A172 (cell line): Measurements from ENCODE around the gene FAM229B. TPM values are rescaled to one million over a fixed set of nuclear protein-coding genes. Genes with fewer than 3 reads are reported as not detected.
"Not testable (repeated sequence)": the region's sequence is repeated elsewhere in the genome, so short reads cannot be mapped to it uniquely, and the experiment has no call there.

Experiments
- DNase-seq: peaks from one replicate; pipeline ENCODE4 v3.0.0-alpha.2; 2015; ENCODE audit warnings: low spot score
- total RNA-seq: library from RNA; depleted of rRNA; stranded (reverse); fragments of >200 nt; shearing (Covaris generic); gene quantifications from 2 replicates; pipeline ENCODE4 v1.2.3, GENCODE V29; 2014

FAM229B gene
- total RNA-seq, 1 experiment from 2014 or later: 6.3 TPM

DNA sequence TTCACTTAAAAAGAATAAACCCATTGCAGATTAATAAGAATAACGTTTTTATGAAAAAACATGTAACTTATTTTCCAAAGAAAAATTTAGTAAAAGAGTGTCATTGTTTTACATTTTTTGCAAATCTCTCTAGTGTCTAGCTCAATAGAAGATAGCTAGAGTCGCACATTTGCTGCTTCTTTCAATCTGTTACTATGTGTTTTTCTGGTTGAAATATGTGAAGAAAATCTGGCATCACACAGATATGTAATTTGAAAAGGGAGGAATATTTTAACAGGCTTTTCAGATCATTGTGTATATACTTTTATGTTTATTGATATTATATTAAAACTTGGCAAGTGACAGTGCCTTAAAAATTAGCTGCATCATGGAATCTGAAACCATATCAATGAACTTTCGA, 24.4 kb upstream of the FAM229B start:
- no peak for DNase-seq

DNA sequence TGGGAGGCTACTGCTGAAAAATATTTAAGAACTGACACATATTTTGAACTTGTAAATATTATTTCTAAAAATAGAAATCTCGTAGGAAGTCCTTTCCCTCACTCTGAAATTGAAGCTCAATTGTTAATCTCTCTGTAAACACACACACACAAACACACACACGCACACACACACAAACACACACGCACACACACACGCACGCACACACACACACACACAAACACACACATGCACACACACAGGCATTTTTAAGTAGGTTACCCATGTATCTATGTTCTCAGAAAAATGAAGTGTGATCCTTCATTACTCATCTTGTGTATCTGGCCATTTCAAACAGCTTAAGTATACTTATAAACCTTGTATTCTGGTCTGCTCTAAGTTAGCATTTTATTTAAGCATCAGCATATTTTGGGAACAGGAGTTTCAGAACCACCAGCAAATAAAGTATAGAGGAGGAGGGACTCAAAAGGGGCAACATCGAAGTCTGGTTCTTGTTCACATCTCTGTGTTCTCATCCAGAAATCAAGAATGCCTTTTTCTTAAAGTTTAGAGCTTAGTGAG, 21.9 kb upstream of the FAM229B start:
- DNase-seq: no peak

DNA sequence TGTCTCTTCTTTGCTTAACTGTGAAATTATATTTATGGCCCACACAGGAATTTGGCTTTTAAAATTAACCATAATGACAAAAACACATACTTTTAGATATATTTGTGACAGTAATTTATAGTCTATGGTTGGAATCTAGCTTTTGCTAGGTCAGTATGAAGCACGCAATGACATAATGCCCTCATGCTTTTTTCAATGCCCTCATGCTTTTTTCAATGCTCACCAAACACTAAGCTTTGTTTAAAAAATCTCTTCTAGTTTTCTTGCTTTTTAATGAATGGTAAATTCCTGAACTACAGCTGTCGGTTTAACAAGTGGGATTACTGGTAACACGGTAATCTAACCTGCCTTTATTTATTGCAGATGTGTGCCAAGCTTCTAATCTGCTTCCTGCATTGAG, 20.8 kb upstream of the FAM229B start:
- no peak for DNase-seq

DNA sequence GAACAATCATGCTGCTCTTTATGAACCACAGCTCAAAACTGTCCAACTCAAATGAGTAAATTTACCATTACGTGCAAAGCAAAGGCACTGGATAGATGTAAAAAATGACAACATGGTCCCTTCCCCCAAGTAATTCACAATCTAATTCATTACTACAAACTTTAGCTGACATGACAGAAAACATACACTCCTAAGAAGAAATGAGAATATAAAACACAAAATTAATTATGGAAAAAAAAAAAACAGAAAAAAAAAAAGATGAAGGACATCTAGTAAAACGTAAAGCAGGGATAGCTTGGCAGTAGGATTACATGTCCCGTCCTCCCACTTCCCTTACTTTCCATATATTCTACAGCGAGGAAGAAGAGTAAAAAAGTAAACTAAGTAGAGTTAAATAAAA, 5.8 kb upstream of the FAM229B start:
- no peak for DNase-seq

DNA sequence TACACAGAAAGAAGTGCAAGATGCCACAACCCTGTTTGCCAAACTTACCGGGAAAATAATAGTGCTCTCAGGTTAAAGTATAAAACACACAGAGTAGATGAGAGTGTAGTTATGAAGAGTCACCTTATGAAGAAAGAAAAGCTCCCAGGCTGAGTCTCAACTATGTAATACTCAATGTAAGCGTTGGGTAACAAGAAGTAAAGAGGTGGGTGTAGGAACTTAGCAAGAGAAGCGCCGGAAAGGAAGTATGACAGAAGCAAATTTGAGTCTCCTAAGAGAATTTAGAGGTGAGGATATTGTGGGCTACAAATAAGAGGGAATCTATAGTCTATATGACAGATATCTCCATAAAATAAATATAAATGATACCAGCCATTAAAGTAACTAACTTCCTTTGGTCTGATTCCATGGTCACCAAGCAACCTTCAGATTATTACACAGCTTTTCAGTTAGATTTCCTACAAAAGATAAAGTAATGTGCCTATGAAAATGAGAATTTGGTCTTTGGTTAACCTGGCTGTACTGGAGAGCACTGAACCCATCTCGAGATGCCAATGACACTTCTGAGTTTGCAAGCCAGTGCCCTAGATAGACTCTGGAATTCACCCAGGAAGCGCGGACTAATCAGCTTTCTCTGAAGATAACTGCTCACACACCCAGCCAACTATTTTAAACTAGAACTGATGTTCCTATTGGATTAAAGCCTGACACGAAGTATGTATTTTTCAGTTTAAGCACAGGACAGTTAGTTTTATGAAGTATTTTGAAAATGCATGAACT, 1.9 kb upstream of the FAM229B start:
- DNase-seq: no peak

DNA sequence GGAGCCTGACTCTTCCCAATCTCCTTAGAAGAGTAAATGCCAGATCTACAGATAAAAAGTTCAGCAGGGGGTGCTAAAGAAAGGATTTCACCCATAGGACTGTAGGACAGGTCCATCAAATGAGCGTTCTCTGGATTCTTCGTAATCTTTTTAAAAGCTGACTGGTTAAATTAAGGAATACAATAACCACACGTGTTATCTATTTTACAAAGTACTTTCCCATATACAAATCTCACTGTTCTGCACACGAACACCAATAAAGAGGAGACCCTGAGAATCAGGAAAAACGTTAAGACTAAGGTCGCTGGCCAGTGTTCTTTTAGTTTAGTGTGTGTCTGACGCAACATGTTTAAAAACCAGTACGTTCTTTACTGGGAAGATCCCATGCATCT, 651 bp upstream of the FAM229B start:
- peak; percentile 41 for DNase-seq

DNA sequence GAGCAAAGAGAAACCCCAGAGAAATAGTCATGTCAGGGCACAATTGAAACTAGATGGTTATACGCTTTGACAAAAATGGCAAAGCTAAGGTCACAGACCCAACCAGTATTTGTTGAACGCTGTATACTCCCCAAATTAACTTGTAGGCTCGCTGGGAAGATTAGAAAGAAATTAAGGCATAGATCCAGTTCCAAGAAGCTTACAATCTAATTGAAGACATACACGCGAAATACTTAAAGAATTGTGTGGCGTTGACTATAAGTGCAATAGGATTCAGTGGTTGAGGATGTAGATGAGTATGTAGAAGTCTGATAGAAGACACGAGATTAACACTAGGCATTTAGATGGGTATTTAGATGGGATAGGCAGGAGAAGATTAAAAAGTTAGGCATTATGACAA, 525 bp downstream of the FAM229B start:
- no peak for DNase-seq

DNA sequence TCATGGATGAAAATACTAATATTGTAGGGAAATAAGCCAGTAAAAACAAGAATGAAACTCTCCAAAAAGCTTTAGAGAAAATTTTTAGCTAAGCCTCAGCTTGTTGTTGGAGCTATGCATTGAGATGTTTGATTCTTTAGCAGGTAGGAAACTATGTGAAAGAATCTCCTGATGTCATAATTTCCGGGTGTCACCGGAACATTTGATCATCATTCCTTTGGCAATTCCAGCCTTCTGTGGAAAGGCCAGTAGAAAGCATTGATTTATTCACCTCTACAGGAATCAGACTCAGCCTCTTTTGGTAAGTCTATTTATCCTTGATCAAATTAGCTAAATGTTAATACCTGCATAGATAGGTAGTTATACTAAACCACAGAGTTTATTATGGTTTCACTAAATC, 9.5 kb downstream of the FAM229B start:
- DNase-seq: no peak

DNA sequence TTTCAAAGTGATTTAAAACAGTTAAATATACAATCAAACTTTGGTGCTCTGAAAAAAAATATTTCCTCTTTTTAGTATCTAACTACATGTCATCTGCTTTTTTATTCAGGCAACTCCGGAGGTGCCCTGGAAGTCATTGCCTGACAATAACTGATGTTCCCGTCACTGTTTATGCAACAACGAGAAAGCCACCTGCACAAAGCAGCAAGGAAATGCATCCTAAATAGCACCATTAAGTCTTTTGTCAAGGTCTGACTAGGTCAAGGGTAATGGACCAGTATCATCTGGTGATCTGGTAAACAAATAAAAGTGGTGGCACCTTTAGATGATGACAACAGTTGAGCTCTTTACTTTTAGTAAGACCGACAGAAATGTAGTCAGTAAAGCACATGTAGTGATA, 13.2 kb downstream of the FAM229B start:
- DNase-seq: no peak

DNA sequence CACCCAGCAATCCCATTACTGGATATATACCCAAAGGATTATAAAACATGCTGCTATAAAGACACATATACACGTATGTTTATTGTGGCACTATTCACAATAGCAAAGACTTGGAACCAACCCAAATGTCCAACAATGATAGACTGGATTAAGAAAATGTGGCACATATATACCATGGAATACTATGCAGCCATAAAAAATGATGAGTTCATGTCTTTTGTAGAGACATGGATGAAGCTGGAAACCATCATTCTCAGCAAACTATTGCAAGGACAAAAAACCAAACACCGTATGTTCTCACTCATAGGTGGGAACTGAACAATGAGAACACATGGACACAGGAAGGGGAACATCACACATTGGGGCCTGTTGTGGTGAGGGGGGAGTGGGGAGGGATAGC, 18.6 kb downstream of the FAM229B start:
- not testable (repeated sequence) for DNase-seq

DNA sequence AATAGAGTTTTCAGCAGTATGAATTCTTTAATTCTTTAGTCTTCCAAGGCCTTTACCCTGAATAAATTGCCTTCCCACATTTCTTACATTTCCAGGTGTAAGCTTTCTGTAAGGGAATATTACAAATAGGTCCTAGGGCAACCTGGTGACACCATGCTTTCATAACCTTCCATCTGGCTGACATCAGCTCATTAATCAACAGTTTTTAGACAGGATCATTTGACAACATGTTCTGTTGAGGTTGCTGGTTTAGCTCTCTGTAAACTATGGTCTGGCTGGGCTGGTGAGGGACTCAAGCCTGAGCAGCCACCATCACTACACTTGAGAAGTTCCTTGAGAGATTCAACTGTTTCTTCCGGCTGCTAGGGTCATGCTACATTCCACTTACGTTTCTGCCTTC, 19.2 kb downstream of the FAM229B start:
- DNase-seq: no peak

DNA sequence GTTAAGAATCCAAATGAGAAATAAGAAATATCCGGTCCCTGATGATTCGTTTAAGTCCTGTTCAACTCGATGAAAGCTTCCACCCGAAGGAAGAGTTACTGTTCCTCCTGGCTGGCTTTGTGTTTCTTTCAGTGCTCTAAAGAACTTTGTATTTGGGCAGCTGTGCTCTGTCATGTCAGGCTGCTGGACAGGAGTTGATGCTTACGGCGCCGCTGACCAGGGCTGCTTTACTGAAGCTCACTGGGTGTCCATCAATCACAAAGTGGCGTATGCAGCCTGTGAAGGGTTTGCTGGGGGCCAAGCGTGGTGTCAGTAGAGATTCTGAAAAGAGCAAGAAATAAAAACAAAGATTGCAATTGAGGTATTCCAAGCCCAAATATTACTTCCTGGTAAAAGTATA, 21.9 kb downstream of the FAM229B start:
- no peak for DNase-seq

DNA sequence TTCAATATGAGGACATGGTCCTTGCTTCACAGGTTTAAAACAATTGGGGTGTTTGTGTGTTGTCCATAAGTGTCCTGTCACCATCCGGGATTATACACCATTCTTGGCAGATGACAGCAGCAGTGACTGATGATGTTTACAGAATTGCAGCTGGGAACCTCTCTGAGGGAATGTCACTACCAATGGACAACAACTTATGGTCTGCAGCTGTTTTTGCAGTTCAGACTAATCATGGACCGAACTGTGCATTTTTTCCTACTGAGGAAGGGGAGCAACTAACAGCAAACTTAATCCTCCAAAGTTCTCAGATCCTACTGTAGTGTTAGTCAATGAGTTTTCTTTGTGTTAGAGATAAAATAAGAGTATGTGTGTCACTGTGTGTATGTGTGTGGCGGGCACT, 26.0 kb downstream of the FAM229B start:
- DNase-seq: no peak

DNA sequence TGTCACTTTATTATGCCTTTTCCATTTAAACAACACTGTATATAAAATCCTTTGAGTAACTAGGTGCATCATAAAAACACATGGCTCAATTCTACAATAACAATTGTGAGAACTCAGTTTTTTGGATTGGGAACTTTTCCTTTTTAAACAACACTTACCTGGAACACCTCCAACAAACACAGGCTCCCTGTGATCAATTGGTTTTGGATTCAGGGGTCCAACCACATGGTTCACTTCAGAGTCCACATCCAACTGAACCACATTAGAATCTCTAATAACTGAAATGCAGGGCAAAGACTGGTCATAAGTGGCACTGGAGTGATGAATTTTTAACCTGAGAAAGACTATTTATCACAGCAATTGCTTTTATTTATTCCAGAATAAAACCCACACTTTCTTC, 26.5 kb downstream of the FAM229B start:
- no peak for DNase-seq

DNA sequence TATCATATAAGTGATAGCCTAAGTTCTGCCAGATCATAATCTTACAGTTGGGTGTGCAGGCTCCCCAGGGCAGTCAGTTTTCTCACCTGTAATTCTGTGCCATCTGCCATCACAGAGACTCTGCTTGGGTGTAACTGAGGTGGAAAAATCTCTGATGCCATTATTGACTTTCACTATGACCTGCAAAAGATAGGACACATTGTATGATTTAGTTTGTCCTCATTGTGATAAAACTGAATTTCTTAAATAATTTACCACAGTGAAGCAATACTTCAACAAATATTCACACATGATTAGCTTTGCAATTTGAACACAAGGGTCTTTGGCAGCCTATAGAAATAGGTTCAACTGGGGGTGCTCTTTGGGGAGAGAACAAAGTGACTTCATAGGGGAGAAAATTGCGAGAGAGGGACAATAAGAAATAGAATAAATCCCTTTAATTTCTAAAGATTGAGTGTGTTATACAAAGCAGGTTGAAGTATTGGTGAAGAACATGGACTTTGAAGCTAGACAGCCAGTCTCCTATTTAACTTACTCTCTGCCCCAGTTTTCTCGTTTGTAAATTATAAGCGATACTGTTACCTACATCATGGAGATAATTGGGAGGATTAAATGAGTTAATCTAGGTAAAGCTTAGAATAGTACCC, 27.3 kb downstream of the FAM229B start:
- DNase-seq: no peak

DNA sequence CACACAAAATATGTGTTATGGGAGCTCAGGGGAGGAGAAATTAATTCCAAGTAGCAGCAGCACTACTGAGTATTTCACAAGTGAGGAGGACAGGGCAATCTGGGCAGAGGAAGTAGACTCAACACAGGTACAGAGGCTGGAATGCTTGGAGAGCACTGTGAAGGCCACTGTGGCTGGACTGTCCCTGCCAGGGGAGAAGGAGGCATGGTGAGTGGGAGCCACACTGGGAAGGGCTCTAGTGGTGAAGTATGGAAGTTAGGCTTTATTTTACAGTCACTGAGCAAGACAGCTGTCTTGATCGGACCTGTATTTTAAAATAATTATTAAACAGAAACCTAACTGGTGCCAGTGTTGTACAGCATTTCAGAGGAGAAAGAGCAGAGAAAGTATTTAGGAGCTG, 28.8 kb downstream of the FAM229B start:
- DNase-seq: no peak

DNA sequence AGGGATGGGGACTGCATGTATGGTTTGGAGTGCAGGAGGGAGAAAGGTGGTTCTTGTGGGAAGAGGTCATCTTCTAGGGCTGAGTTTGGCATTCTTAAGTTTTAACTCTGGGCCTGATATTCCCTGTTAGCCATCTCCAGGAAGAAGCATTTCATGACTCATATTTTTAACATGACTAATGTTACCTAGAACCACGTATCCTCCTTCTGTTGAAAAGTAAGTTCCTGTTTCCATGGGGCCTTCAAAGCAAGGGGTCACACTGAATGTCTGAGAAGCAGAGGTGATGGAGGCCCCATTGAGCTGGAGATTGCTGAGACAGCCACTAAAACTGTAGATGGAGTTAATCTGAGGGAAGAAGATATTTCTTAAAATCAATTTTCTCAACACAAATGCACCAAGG, 30.2 kb downstream of the FAM229B start:
- peak; percentile 6 for DNase-seq

DNA sequence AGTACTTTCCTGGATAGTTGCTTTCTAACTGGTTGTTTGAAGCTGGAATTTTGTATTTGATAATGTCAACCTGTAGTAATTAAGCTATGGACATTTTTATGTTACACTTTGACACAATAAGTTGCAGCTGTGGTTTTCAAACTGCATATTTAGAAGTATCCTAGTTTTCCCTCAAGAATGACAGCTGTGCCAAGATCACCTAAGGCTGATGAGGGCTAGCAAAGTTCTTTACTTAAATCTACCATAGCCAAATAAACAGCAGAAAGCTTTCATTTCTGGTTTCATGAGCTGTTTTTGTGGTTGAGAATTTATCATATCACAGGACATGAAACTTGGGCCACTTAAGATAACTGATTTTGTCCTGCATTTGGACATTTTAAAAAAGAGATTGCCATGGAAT, 30.6 kb downstream of the FAM229B start:
- no peak for DNase-seq

DNA sequence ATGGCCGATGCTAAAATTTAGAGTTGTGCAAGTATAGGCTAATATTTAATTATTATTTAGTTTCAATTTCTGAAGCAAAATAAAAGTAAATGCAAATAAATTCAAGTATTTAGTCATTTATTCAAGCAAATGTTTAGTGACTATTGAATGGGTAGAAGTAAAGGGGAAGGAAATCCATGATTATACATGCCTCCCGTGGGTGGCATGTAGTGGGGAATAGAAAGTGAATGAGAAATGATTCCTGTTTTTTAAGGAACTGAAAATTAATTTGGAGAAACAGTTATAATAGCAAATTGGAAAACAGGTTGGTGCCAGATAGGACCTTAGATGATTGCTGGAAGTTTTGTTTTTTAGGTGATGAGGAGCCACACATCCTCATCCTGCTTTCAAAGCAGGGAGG, 35.4 kb downstream of the FAM229B start:
- no peak for DNase-seq

DNA sequence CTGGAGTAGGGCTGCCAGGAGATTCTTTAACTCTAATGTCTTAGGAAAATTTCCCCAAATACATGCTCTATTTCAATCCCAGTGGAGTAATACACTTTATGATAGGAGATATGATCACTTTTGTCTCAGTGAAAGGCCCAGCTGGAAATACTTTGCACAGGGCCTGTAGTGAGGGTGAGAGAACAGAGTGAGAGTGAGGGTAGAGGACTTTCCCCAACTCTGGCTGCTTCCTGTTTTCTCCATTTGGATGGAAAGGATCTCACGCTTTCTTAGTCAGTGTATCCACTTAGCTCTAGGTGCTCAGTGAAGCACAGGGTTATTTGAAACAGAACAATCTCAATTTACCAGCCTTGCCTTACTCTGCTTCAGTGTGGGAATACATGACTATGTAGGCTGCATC, 36.6 kb downstream of the FAM229B start:
- no peak for DNase-seq

DNA sequence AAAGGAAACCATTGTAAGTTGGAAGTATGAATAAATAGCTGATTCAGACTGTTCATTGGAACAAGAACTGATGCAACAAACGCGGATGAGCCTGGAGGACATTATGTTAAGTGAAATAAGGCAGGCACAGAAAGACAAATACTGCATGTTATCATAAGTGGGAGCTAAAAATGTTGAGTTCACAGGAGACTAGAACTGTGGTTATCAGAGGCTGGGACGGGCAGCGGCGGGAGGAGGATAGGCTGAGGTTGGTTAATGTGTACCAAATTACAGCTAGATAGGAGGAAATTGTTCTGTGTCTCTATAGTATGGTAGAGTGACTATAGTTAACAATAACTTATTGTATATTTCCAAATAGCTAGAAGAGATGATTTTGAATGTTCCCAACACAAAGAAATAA, 40.8 kb downstream of the FAM229B start:
- no peak for DNase-seq

DNA sequence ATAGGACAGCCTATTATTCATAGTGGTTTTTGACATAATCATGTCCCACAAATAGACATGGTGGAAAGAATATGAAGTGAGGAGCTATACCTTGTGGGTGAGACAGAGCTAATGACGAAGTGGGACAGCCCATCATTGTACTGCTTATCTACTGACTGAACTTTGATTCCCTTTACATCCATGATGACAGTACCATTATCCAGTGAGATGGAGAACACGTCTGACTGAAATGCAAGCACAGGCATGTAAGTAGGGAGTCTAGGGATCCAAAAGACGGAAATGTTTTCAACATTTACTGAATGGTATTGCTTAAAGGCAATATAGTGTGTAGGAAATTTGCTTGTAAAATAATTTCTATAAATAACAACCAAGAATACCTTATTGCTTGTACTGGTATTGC, 43.5 kb downstream of the FAM229B start:
- DNase-seq: no peak

DNA sequence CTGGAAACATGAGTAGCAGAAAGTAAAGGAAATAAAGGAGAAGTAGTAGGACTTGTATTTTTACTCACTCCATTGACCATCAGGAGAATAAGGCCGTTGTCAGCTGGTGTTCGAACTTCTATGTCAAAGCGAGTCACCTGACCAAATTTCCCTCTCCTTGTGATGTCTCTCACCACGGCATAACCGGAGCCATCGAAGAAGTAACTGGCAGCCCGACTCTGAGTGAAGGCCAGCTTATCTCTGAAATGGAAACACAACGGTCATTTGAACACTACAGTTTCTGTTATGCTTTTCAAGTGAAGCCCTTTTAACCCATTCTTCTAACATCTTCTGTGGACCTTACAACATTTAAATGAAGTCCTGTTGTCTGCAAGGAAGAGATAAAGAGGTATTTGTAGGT, 51.7 kb downstream of the FAM229B start:
- DNase-seq: no peak

DNA sequence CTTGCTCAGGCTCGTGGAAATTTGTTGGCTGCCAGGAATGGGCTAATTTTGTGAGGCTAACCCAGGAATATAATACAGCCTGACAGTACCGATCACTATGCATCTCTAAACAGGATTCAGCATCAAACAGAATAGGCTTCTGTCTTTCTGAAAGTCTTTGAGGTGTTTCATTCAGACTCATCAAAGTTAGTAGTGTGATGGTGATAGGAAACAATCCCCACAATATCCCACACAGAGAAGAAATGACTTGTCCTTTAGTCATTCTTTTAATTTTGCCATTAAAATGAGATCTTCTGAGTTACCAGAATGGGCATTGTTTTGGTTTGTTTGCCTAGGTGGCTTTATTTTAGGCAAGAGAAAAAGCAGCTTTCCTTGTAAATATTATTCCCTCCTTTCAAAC, 54.3 kb downstream of the FAM229B start:
- no peak for DNase-seq
